Mesothelial cell of epicardium (in vitro differentiated cells): ENCODE measurements around the gene FAM135A. TPM values are rescaled to one million over a fixed set of nuclear protein-coding genes. Genes with fewer than 3 reads are reported as not detected.
"Not testable (repeated sequence)": the region's sequence is repeated elsewhere in the genome, so short reads cannot be mapped to it uniquely, and the experiment has no call there.

Experiments
- DNase-seq, 2 experiments: peaks; one replicate each; pipeline ENCODE4 v3.0.0; 2021; ENCODE audit warnings: low spot score in 2 of 2; ENCODE audit not compliant: unreplicated experiment in 2 of 2
- H3K27ac Mint-ChIP-seq: 2 replicates; pipeline ENCODE4 v1.8.0; 2021; ENCODE audit warnings: mixed read lengths
- H3K27me3 Mint-ChIP-seq: 2 replicates; pipeline ENCODE4 v1.8.0; 2021; ENCODE audit warnings: low read depth, mixed read lengths
- H3K36me3 Mint-ChIP-seq: 2 replicates; pipeline ENCODE4 v1.8.0; 2021; ENCODE audit warnings: mixed read lengths
- H3K4me1 Mint-ChIP-seq: 2 replicates; pipeline ENCODE4 v1.8.0; 2021; ENCODE audit warnings: mixed read lengths
- H3K4me3 Mint-ChIP-seq: 2 replicates; pipeline ENCODE4 v1.8.0; 2021; ENCODE audit warnings: mild to moderate bottlenecking, moderate library complexity, mixed read lengths
- H3K9me3 Mint-ChIP-seq: 2 replicates; pipeline ENCODE4 v1.8.0; 2021; ENCODE audit warnings: mixed read lengths
- total RNA-seq: library from RNA; stranded (reverse); gene quantifications from 3 replicates; pipeline ENCODE4 v1.2.1, GENCODE V29; 2021
- TF ChIP-seq, protein P1 (sequence below): fragments of 200-600 bp; sonication (generic); IDR thresholded peaks from one replicate; pipeline ENCODE4 v1.5.0; 2021; ENCODE audit warnings: antibody characterized with exemption; ENCODE audit not compliant: unreplicated experiment

Gene FAM135A
- total RNA-seq, 1 donor from 2014 or later, result 24.8 TPM

DNA sequence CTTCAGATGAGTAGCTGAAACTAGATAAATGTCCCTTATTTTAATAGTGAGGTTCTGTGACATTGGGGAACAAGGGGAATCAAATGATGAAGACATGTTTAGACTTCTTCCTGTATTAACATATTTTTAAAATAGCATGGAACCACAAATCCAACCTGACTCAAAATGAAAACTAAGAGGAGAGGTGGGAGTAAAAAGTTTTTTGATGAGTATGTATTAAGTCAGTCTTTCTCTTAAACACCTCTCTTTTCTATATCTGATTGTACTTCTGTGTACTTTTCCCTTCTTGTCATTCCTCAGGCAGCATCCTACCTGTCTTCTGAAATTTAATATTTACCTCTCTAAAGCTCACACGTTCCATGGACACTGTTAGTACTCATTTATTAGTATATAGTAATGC lies 144.7 kb downstream of the FAM135A start:
- no peaks in the 10 kb centered on the region for H3K4me1 Mint-ChIP-seq
- no peaks in the 10 kb centered on the region for H3K9me3 Mint-ChIP-seq
- H3K36me3 Mint-ChIP-seq, result peaks cover 4% of the 10 kb centered on the region
- H3K27me3 Mint-ChIP-seq, result no peaks in the 10 kb centered on the region
- no peak overlapping the region for H3K4me3 Mint-ChIP-seq
- no peak overlapping the region for H3K27ac Mint-ChIP-seq
- no peak for DNase-seq
- TF ChIP-seq, protein P1, sequence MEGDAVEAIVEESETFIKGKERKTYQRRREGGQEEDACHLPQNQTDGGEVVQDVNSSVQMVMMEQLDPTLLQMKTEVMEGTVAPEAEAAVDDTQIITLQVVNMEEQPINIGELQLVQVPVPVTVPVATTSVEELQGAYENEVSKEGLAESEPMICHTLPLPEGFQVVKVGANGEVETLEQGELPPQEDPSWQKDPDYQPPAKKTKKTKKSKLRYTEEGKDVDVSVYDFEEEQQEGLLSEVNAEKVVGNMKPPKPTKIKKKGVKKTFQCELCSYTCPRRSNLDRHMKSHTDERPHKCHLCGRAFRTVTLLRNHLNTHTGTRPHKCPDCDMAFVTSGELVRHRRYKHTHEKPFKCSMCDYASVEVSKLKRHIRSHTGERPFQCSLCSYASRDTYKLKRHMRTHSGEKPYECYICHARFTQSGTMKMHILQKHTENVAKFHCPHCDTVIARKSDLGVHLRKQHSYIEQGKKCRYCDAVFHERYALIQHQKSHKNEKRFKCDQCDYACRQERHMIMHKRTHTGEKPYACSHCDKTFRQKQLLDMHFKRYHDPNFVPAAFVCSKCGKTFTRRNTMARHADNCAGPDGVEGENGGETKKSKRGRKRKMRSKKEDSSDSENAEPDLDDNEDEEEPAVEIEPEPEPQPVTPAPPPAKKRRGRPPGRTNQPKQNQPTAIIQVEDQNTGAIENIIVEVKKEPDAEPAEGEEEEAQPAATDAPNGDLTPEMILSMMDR, result no peak

DNA sequence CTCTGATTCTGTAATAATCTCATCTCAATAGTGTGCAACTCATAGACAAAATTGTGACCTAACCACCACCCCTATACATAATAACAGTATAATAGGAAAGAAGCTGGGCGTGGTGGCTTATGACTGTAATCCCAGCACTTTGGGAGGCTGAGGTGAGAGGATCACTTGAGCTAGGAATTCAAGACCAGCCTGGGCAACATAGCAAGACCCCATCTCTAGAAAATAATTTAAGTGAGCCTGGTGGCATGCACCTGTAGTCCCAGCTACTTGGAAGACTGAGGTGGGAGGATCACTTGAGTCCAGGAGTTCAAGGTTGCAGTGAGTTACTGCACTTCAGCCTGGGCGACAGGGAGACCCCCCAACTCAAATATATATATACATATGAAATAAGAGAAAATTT lies 149.1 kb downstream of the FAM135A start:
- H3K4me1 Mint-ChIP-seq, H3K9me3 Mint-ChIP-seq, H3K36me3 Mint-ChIP-seq, H3K27me3 Mint-ChIP-seq, H3K27ac Mint-ChIP-seq, DNase-seq, H3K4me3 Mint-ChIP-seq: not testable (repeated sequence)

DNA sequence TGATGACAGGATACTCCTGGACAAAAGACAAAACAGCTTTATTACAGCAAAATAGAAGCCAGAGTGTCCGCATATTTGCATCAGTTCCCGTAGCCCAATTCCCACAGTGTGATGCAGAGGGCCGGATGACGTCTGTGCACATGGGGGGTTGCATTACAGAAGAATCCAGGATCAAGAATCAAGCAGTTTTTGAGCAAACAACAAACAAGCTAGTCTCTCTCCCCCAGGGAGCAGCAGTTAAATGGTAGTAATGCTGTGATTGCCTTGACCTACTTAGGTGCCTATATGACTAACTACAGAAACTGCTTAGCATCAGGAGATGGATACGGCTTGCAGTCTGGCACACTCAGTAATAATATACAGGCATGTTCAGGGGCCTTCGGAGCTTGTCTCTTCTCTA lies 150.2 kb downstream of the FAM135A start:
- DNase-seq, result no peak
- peaks cover 9% of the 10 kb centered on the region for H3K4me1 Mint-ChIP-seq
- no peaks in the 10 kb centered on the region for H3K27me3 Mint-ChIP-seq
- TF ChIP-seq, protein P1, result no peak
- H3K36me3 Mint-ChIP-seq, result peaks cover 5% of the 10 kb centered on the region
- no peak overlapping the region for H3K27ac Mint-ChIP-seq
- no peak overlapping the region for H3K4me3 Mint-ChIP-seq
- no peaks in the 10 kb centered on the region for H3K9me3 Mint-ChIP-seq

DNA sequence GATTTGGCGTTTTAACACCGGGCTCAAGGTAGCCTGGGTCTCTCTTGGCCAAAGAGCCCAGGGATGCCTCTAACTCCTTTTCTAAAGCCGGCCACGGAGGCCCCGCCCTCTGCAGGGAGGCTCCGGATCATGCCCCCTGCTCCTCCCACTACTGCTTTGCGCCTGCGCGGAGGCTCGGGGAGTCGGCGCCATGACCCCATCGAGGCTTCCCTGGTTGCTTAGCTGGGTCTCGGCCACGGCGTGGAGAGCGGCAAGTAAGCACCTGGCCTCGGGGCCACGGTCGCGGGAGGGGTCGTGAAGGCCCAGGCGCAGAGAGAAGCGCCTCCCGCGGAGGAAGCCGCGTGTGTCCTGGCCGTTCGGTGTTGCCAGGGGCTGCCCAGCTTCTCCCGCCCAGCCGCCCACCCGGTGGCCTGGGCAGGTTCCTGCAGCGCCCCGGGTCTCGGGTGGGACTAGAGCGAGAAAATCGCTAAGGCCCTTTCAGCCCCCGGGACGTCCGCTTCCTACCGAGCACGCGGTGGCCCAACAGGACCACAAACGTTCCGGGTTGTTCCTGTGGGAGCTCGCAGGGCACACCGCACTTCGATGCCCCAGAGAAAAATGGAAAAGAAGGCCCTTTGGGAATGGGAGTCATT lies 153.6 kb downstream of the FAM135A start, which contains the start of gene SDHAF4:
Gene SDHAF4, plus strand, starts transcription at position 180 of the 632 bp plus-strand sequence. Its CDS starts 11 bp downstream, at position 191.
- peak within 1 kb of the TSS; percentile 79 for H3K4me3 Mint-ChIP-seq
- peak; percentile 84 to 93 for DNase-seq
- peaks cover 18% of the 10 kb centered on the region for H3K36me3 Mint-ChIP-seq
- H3K27ac Mint-ChIP-seq, result peak within 1 kb of the TSS; percentile 91
- peaks cover 9% of the 10 kb centered on the region for H3K4me1 Mint-ChIP-seq
- TF ChIP-seq, protein P1, result no peak
- peaks cover 11% of the 10 kb centered on the region for H3K9me3 Mint-ChIP-seq
- no peaks in the 10 kb centered on the region for H3K27me3 Mint-ChIP-seq

DNA sequence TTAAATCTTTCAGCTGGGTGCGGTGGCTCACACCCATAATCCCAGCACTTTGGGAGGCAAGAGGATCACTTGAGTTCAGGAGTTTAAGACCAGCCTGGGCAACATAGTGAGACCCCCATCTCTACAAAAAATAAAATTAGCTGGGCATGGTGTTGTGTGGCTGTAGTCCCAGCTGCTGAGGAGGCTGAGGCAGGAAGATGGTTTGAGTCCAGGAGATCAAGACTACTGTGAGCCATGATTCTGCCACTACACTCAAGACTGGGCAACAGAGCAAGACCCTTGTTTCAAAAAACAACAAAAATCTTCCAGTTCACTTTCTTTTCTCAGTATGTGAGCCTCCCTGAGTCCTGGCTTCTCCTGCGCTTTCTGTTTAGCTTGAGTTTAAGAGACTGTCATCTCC lies 161.3 kb downstream of the FAM135A start:
- Mint-ChIP-seq H3K4me1 (peaks cover 11% of the 10 kb centered on the region), H3K36me3 (peaks cover 23% of the 10 kb centered on the region), H3K4me3 (no peak overlapping the region), H3K27ac (no peak overlapping the region), H3K9me3 (peaks cover 10% of the 10 kb centered on the region), H3K27me3 (no peaks in the 10 kb centered on the region)
- TF ChIP-seq, protein P1, result no peak
- no peak for DNase-seq

DNA sequence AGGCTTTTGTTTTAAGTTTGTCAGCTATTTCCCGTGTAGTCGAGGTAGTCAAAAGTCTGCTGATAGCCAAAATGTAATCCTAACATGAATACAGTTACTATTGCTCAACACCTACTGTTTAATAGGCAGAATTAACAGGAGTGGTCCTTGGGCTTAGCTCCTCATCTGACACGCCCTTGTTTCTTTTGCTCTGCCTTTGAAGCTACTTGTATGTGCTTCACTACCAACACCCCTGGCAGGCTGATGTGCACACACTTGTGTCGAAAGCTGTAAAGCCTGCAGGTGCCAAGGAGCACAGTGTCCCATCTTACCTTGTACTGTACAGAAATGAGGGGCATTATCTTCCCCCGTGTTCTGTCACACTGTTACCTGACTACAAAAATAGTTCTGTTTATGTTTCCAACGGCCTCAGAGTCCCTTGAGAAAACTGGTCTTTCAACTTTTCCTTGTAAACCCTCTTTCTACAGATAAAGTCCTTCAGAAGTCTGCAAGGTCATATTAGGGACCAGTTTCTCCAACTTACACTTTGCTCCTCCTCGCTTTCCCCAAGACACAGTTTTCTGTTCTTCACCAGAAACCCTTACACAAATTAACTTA lies 162.7 kb downstream of the FAM135A start:
- DNase-seq, result no peak
- Mint-ChIP-seq H3K27ac (peak overlapping the region; percentile 32), H3K9me3 (peaks cover under 1% of the 10 kb centered on the region), H3K4me1 (peaks cover 11% of the 10 kb centered on the region), H3K36me3 (peaks cover 20% of the 10 kb centered on the region), H3K4me3 (no peak overlapping the region), H3K27me3 (no peaks in the 10 kb centered on the region)
- TF ChIP-seq, protein P1, result no peak
